ENCODE measurements around the gene RTCB.

Gene RTCB

GRCh38 chr22:32340411-32340810 lies 71.6 kb downstream of the RTCB start:
- DNase-seq (ENCODE audit: low read depth in 4 of 4, low spot score in 1 of 4), result no peak

DNA sequence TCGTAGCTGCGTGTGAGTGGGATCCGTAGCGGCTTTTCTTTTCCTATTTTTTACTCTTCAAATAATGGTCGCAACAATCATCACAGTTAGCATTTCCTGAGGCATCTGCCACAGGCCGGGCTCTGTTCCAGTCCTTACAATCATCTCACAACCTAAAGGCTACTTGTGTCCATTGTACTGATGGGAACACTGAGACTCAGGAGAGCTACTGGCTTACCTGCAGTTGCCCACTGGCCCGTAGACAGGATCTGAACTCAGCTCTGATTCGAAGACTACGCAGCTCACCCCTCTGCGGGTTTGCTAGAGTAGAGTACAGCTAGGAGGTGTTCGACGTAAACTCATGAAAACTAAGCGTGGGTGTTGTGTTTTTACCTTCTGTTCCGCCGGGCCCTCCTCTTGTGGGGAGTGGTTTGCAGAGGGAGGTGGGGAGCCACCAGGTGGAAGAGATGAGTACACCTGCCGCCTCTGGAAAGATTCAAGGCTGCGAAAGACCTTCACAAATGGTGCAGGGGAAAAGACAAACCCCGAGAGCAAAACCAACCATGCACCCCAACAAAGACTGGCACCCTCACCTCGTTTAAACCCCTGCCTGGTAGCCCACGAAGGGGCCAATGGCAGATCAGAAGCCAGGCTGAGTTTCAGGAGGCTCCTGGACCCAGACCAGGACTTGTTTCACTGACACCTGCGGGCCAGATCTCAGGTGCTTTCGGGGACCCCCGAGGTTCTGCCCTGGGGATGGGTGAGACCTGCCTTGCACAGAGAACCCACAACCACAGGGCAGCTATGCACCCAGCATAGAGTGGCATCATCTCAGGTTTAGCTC lies 72.6 kb downstream of the RTCB start:
- DNase-seq (ENCODE audit: low read depth in 4 of 4, low spot score in 1 of 4), result no peak

DNA sequence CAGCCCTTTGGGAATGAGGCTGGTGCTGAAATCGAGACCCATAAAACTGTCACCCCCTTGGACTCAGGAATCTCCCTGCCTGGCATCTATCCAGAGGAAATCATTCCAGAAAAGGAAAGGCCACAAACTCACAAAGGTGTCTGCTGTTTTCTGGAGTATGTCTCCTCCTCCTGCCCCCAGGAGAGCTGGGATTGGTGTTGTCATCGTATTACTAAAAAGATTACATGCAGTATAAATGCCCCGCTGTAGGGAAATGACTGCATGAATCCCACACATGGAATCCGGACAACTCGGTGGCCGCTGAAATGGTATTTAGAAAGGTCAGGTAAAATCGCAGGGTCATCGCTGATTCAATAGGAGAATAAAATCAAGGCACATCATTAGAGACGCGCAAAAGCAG lies 73.3 kb downstream of the RTCB start:
- no peak for DNase-seq (ENCODE audit: low read depth in 4 of 4, low spot score in 1 of 4)
